Adipocyte (in vitro differentiated cells): ENCODE results near the gene GZMM.

Experiments
- DNase-seq: peaks from one replicate; pipeline ENCODE4 v3.0.0-alpha.2; 2015; ENCODE audit warnings: low read depth
- H3K27me3 ChIP-seq: replicated peaks from 2 replicates; pipeline ENCODE4 v1.7.0; 2013; ENCODE audit warnings: mild to moderate bottlenecking, low read length, moderate library complexity; ENCODE audit not compliant: control insufficient read depth, insufficient read depth
- H3K36me3 ChIP-seq: 2 replicates; pipeline ENCODE4 v1.7.0; 2013; ENCODE audit warnings: low read length, mild to moderate bottlenecking, moderate library complexity; ENCODE audit not compliant: control insufficient read depth, insufficient read depth, severe bottlenecking
- H3K4me1 ChIP-seq: 2 replicates; pipeline ENCODE4 v1.7.0; 2013; ENCODE audit warnings: mild to moderate bottlenecking, low read length, moderate library complexity; ENCODE audit not compliant: control insufficient read depth, insufficient read depth
- H3K4me3 ChIP-seq: 2 replicates; pipeline ENCODE4 v1.7.0; 2013; ENCODE audit warnings: mild to moderate bottlenecking, low read length, moderate library complexity
- H3K9ac ChIP-seq: 2 replicates; pipeline ENCODE4 v1.7.0; 2013; ENCODE audit warnings: mild to moderate bottlenecking, low read length, moderate library complexity
- H3K9me3 ChIP-seq: 2 replicates; pipeline ENCODE4 v1.7.0; 2013; ENCODE audit warnings: mild to moderate bottlenecking, low read length, moderate library complexity; ENCODE audit not compliant: control insufficient read depth

Gene GZMM

GRCh38 chr19:531753-532560 lies 11.9 kb upstream of the GZMM start, which contains the start of gene CDC34:
CDC34 (plus strand) TSS chr19:531760; CDS start chr19:531932, 172 bp downstream.
- Histone ChIP-seq H3K27me3 (no peaks in the 10 kb centered on the region), H3K4me3 (peak within 1 kb of the TSS; percentile 93), H3K36me3 (peaks cover 8% of the 10 kb centered on the region), H3K9ac (peak within 1 kb of the TSS; percentile 98), H3K4me1 (peaks cover 11% of the 10 kb centered on the region), H3K9me3 (no peaks in the 10 kb centered on the region)
- peak; percentile 39 for DNase-seq

- H3K27me3 ChIP-seq = no peaks in the 10 kb centered on the region
- DNase-seq = peak; percentile 87
- H3K4me3 ChIP-seq = peak overlapping the region; percentile 93
- H3K36me3 ChIP-seq = peaks cover 10% of the 10 kb centered on the region
- H3K4me1 ChIP-seq = peaks cover 11% of the 10 kb centered on the region
- H3K9me3 ChIP-seq = no peaks in the 10 kb centered on the region
- peak overlapping the region; percentile 98 for H3K9ac ChIP-seq
Observed at GRCh38 chr19:532561-533363, 11.1 kb upstream of the GZMM start.

GRCh38 chr19:533364-534058 lies 10.3 kb upstream of the GZMM start:
- peaks cover 11% of the 10 kb centered on the region for H3K4me1 ChIP-seq
- DNase-seq = peak; percentile 29

GRCh38 chr19:534088-534487 lies 9.8 kb upstream of the GZMM start:
- H3K9me3 ChIP-seq = no peaks in the 10 kb centered on the region
- H3K9ac ChIP-seq = peak overlapping the region; percentile 98
- H3K27me3 ChIP-seq = no peaks in the 10 kb centered on the region
- H3K4me1 ChIP-seq = peaks cover 11% of the 10 kb centered on the region
- peak overlapping the region; percentile 93 for H3K4me3 ChIP-seq
- no peak for DNase-seq
- peaks cover 23% of the 10 kb centered on the region for H3K36me3 ChIP-seq

More at GRCh38 chr19:533364-534058, 10.3 kb upstream of the GZMM start:
- Histone ChIP-seq H3K9ac (peak overlapping the region; percentile 98), H3K4me3 (peak overlapping the region; percentile 93), H3K36me3 (peaks cover 17% of the 10 kb centered on the region), H3K27me3 (no peaks in the 10 kb centered on the region), H3K9me3 (no peaks in the 10 kb centered on the region)

- peaks cover 28% of the 10 kb centered on the region for H3K36me3 ChIP-seq
Observed at GRCh38 chr19:535017-535835, 8.6 kb upstream of the GZMM start.

GRCh38 chr19:536031-536880 lies 7.6 kb upstream of the GZMM start:
- Histone ChIP-seq H3K4me3 (no peak overlapping the region), H3K27me3 (no peaks in the 10 kb centered on the region), H3K9ac (no peak overlapping the region), H3K36me3 (peaks cover 33% of the 10 kb centered on the region), H3K9me3 (no peaks in the 10 kb centered on the region), H3K4me1 (peaks cover 11% of the 10 kb centered on the region)
- DNase-seq = no peak

More at GRCh38 chr19:535017-535835, 8.6 kb upstream of the GZMM start:
- Histone ChIP-seq H3K27me3 (no peaks in the 10 kb centered on the region), H3K9ac (peak overlapping the region; percentile 51), H3K4me3 (no peak overlapping the region), H3K9me3 (no peaks in the 10 kb centered on the region), H3K4me1 (peaks cover 11% of the 10 kb centered on the region)
- DNase-seq = no peak

- Histone ChIP-seq H3K4me1 (peaks cover 11% of the 10 kb centered on the region), H3K27me3 (no peaks in the 10 kb centered on the region), H3K9ac (no peak overlapping the region), H3K36me3 (peaks cover 40% of the 10 kb centered on the region), H3K4me3 (no peak overlapping the region), H3K9me3 (no peaks in the 10 kb centered on the region)
- no peak for DNase-seq
Observed at GRCh38 chr19:536881-537404, 6.9 kb upstream of the GZMM start.

GRCh38 chr19:538641-539428 lies 5.0 kb upstream of the GZMM start:
- DNase-seq = no peak
- H3K4me3 ChIP-seq = no peak overlapping the region
- H3K36me3 ChIP-seq = peaks cover 47% of the 10 kb centered on the region
- no peak overlapping the region for H3K9ac ChIP-seq
- H3K4me1 ChIP-seq = peaks cover 5% of the 10 kb centered on the region
- H3K27me3 ChIP-seq = no peaks in the 10 kb centered on the region
- no peaks in the 10 kb centered on the region for H3K9me3 ChIP-seq

GRCh38 chr19:539429-540030 lies 4.3 kb upstream of the GZMM start:
- no peak for DNase-seq
- Histone ChIP-seq H3K27me3 (no peaks in the 10 kb centered on the region), H3K4me1 (no peaks in the 10 kb centered on the region), H3K9ac (no peak overlapping the region), H3K9me3 (no peaks in the 10 kb centered on the region), H3K4me3 (no peak overlapping the region), H3K36me3 (peaks cover 47% of the 10 kb centered on the region)
